DMS153 treated with DMSO at 0.1 percent for 48 hours (cell line): ENCODE measurements around the gene NPDC1.
"Not testable (repeated sequence)": the region's sequence is repeated elsewhere in the genome, so short reads cannot be mapped to it uniquely, and the experiment has no call there.

Source experiments
- DNase-seq: peaks from one replicate; lab custom pipeline; 2025; ENCODE audit not compliant: unreplicated experiment; lab: John Stamatoyannopoulos, UW

NPDC1 gene

DNA sequence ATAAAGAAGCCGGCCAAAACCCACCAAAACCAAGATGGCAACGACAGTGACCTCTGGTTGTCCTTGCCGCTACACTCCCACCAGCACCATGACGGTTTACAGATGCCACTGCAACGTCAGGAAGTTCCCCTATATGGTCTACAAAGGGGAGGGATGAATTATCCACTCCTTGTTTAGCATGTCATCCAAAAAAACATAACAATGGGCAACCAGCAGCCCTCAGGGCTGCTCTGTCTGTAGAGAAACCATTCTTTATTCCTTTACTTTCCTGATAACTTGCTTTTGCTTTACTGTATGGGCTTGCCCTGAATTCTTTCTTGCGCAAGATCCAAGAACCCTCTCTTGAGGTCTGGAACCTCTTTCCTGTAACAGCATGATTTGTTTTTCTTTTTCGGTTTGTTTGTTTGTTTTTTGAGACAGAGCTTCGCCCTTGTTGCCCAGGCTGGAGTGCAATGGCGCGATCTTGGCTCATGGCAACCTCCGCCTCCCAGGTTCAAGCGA is 29.3 kb upstream of the NPDC1 start:
- DNase-seq: no peak

- no peak for DNase-seq
Measured at GRCh38 chr9:137074657-137075274, 28.8 kb upstream of the NPDC1 start.

- DNase-seq: no peak
Measured at GRCh38 chr9:137073992-137074399, 28.0 kb upstream of the NPDC1 start.

- DNase-seq: no peak
Measured at GRCh38 chr9:137071282-137071681, 25.3 kb upstream of the NPDC1 start.

DNA sequence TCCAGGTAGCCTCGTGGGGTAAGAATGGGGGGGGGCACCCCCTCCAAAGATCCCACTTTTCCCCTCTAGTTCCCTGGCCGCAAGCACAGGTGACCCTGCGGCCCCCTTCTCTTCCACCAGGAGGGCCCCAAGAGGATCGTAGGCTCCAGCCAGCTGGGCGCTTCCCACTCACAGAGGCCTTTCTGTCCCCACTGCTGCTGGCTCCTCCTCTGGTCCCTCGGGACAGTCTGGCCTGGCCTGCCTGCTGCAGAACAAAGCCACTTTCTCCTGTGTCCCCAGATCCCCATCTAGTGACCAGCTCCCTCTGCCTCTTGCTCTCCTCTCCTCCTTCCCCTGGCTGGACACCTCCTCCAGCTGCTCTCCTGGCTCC is 24.9 kb upstream of the NPDC1 start:
- peak; percentile 75 for DNase-seq

DNA sequence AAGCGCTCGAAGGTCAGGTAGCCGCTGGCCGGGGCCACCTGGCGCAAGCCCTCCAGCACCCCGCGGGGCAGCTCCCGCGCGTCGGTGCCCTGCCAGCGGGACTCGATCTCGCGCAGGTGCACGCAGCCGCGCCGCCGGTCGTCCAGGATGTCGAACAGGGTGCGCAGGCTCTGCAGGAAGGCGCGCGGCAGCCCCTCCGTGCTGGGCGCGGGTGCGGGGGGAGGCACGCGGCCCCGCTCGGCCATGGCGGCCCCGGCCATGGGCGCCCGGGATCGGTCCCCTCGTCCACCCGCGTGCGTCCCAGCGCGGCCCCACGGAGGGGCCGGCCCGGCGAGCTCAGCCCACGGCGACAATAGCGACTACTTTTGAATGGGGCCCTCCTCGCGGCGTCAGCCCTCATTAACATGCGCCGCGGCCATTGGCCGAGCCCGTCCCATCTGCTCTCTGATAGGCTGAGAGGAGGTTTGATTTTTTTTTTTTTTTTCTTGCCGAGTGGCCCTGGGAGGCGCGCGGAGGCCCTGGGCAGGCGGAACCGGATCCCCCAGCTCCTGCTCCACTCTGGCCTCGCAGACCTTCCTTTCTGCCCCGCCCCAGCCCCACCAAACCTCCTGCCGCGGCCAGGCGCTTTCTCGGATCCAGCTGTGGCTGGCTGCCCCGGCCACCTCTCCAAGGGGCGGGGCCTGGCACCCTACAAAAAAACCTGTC is 24.4 kb upstream of the NPDC1 start, which contains the start of gene SAPCD2:
TSS of gene SAPCD2 (minus strand) at position 357 of the 705 bp plus-strand sequence. CDS start at position 260, 97 bp downstream.
- peak; percentile 75 for DNase-seq

DNA sequence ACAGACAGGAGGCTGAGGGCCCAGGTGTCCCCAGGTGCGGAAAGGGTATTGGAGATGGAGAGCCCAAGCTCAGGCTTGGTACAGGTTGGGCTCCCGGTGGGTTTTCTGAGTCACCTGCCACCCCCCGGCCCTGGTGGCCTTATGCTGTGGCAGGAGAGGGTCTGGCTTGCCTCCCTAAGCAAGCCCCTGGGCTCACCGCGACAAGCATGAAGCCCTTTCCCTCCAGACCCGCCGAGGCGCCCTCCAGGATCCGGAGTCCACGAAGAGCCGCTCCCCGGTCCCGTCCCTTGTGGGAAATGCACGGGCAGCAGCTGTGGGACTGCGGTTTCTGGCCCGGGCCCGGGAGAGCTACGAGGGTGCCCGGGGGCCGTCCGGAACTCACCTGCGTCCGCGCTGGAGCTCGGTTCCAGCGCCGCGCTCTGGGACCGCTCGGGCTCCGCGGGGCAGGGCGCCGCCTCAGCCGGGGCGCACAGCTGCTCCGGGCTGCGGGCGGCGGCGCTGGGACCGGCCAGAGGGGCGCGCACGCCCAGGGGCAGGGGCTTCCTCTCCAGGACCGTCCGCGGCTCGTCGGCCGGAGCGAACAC is 23.6 kb upstream of the NPDC1 start:
- DNase-seq: no peak

GRCh38 chr9:137068539-137069507 is 22.8 kb upstream of the NPDC1 start:
- no peak for DNase-seq

DNA sequence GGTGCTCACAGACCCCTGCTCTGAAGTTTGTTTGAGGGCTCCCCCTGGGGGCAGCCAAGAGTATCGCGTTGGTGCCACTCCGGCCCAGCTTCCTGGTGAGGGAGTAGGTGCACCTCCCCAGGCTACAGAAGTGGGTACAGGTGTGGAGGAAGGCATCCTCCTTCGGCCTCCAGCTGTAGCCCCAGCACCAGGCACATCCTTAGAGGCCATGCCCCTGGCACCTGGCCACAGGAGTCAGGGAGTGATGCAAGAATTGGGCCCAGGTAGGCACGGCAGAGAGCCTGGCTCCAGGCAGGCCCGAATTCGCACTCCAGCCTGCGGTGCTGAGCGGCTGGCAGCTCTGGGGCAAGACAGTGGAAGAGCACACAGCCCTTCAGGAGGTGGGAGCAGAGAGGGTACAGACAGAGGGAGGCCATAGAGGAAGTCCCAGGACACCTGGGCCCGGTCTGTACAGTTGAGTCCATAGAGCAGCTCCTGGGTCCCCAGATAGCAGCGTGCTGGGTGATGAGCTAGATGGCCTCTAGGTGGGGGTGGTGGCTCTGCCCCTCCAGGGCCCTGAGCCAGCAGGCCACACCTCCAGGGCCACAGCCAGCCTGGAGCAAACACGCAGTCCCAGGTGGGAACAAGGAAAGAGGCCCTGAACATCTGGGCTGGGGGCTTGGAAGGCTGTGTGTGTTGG is 22.0 kb upstream of the NPDC1 start:
- peak; percentile 73 for DNase-seq

DNA sequence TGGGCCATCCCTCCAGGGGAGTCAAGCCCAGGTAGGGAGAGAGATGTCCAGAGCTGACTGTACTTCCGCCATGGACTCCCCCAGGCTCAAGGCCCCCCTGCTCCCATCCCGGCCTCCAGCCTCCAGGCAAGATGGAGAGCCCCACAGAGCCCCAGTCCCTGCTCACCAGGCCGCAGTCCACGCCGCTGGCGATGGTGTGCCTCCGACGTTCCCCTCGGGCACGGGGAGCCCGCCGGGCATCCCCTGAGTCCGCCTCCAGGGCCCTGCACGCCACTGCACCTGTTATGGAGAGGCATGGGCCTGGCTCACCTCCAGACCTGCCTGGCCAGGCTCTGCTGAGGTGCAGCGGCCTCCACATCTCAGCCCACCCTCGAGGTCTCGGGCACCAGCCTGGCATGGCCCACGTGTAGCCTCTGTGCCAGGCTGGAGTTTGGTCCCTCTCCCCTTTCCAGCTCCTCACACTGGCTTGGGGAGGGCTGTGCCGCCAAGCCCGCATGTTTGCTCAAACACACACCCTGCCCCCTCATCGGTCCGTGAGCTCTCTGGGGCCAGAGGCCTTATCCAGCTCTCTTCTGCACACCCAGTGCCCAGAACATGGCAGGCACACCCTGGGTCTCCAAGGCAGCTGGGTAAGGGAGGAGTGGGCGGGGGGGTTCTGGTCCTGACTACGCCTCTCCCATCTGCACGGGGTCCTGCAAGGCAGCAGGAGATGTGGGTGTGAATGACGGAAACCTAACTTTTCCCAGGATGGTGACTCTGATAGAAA is 20.3 kb upstream of the NPDC1 start:
- no peak for DNase-seq

GRCh38 chr9:137065336-137065967 is 19.5 kb upstream of the NPDC1 start:
- no peak for DNase-seq

DNA sequence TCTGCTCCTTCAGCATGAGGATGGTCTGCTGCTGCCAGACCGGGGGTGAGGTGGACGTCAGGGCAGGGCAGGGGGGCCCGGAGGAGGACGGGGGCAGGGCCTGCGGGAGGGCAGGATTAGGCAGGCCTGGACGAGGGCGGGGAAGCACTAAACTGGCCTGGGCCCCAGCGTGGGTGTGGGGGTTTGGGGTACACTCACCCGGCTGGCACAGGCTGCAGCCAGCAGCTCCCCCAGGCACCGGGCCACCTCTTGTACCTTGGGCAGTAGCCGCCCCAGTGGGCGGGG is 18.8 kb upstream of the NPDC1 start:
- no peak for DNase-seq

- DNase-seq: no peak
Measured at GRCh38 chr9:137064027-137064879, 18.3 kb upstream of the NPDC1 start.

GRCh38 chr9:137063311-137064026 is 17.5 kb upstream of the NPDC1 start:
- no peak for DNase-seq

GRCh38 chr9:137062798-137063197 is 16.8 kb upstream of the NPDC1 start:
- not testable (repeated sequence) for DNase-seq

- no peak for DNase-seq
Measured at GRCh38 chr9:137062384-137062783, 16.4 kb upstream of the NPDC1 start.

DNA sequence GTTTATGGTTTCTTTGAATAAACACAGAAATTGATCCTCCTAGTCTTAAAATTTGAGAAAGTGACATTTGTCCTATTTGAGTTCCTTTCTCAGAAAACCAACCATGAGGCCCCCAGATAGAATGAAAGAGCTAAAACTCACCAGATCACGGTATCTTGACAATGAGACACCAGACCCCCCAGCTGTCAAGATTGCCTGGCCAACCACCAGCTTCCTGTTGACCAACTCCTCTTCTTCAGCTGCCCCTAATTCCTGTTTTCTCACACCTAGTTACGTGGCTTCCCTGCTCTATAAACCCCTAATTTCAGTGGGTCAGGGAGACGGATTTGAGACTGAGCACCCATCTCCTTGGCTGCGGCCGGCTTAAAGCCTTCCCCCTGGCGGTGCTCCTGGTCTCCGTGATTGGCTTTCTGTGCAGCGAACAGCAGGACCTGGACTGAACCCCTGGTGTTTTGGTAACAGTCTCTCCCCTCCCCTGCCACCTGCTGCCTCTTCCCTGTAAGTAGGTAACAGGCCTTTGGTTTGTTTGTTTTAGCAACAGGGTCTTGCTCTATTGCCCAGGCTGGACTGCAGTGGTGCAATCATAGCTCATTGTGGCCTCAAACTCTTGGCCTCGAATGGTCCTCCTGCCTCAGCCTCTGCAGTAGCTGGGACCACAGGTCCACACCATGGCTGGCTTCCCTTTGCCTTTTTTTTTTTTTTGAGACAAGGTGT is 12.7 kb upstream of the NPDC1 start:
- DNase-seq: no peak
